HG02678 (cell line): ENCODE measurements around the gene CAST.
"Not testable (repeated sequence)": the region's sequence is repeated elsewhere in the genome, so short reads cannot be mapped to it uniquely, and the experiment has no call there.

ENCODE experiments used
- ATAC-seq: cut with Tn5 transposase; IDR thresholded peaks from one replicate; pipeline ENCODE4 v1.9.1; 2021; ENCODE audit warnings: mild to moderate bottlenecking, moderate library complexity; ENCODE audit not compliant: unreplicated experiment

Gene CAST

GRCh38 chr5:96775689-96776088, 113.5 kb downstream of the CAST start:
- ATAC-seq = no peak

GRCh38 chr5:96776621-96777020, 114.4 kb downstream of the CAST start:
- no peak for ATAC-seq

GRCh38 chr5:96778409-96778808, 116.2 kb downstream of the CAST start:
- no peak for ATAC-seq

- ATAC-seq = no peak
Observed at GRCh38 chr5:96780626-96781025, 118.5 kb downstream of the CAST start.

- no peak for ATAC-seq
Observed at GRCh38 chr5:96781031-96781971, 119.1 kb downstream of the CAST start.

- no peak for ATAC-seq
Observed at GRCh38 chr5:96783326-96783725, 121.2 kb downstream of the CAST start.

GRCh38 chr5:96785326-96786109, 123.3 kb downstream of the CAST start:
- ATAC-seq = no peak

- ATAC-seq = no peak
Observed at GRCh38 chr5:96788112-96788749, 126.1 kb downstream of the CAST start.

- ATAC-seq = no peak
Observed at GRCh38 chr5:96789794-96790330, 127.7 kb downstream of the CAST start.

GRCh38 chr5:96790961-96791504, 128.9 kb downstream of the CAST start:
- ATAC-seq = no peak

- no peak for ATAC-seq
Observed at GRCh38 chr5:96794757-96795156, 132.6 kb downstream of the CAST start.

- no peak for ATAC-seq
Observed at GRCh38 chr5:96795626-96796025, 133.4 kb downstream of the CAST start.

- no peak for ATAC-seq
Observed at GRCh38 chr5:96796434-96796833, 134.3 kb downstream of the CAST start.

- ATAC-seq = not testable (repeated sequence)
Observed at GRCh38 chr5:96801718-96802117, 139.5 kb downstream of the CAST start.

- peak; percentile 34 for ATAC-seq
Observed at GRCh38 chr5:96807075-96807654, 145.0 kb downstream of the CAST start.

GRCh38 chr5:96808541-96808828, 146.3 kb downstream of the CAST start:
- no peak for ATAC-seq

- ATAC-seq = no peak
Observed at GRCh38 chr5:96808868-96809558, 146.8 kb downstream of the CAST start.

- no peak for ATAC-seq
Observed at GRCh38 chr5:96809921-96810320, 147.7 kb downstream of the CAST start.

- ATAC-seq = no peak
Observed at GRCh38 chr5:96812851-96813250, 150.7 kb downstream of the CAST start.

- ATAC-seq = no peak
Observed at GRCh38 chr5:96814041-96814440, 151.9 kb downstream of the CAST start.
